Activated CD8-positive, alpha-beta memory T cell treated with anti-CD3 and anti-CD28 coated beads, Interleukin-2, amount 50 U/mL, for 1 hour (primary cell): ENCODE results near the gene PACS1.

Experiments
- DNase-seq: peaks from one replicate; pipeline ENCODE4 v3.0.0-alpha.2; 2020; ENCODE audit errors: extremely low read depth

Gene PACS1

DNA sequence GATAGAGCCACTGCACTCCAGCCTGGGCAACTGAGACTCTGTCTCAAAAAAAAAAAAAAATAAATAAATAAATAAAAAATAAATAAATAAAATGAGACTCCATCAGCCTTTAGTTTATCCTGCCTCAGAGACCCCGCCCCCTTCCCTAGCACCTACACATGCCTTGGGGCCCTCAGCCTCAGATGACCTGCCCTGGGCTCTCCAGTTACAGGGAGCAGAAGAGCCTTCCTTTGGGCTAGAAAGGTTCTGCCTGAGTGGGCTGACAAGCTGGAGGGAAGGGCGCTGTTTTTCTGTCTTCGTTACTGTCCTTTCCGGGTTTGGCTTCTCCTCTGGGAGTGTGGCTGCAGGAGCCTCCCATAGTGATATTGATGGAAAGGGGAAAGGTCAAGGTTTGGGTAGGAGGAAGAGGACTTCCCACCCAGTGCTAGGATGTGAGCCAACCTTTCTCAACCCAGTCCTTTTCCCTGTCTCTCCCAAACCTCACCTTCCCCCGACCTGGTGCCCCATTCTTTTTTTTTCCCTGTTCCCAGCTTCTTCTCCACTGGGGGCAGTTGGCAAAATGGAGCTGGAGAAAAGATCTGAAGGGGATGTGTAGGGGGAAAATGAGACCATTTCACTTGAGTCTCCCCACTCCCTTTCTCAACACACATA, 19.4 kb upstream of the PACS1 start:
- DNase-seq, result no peak

DNA sequence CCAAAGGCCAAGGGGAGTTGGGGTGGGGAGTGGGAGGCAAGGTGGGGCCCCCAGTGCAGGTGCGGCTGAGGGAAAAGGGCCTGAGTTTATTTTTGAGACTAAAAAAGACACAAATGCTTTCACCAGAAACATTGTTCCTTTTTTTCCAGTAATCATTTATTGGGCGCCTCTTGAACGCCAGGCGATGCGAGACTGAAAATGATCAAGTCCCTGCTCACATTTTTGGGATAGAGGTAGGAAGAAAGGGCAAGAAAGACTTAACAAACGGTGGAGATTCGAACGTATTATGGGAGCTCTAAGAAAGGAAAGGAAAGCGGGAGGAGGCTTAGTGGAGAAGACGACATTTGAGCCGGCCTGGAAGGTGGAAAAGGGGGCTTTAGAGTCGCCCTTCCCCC, 18.7 kb upstream of the PACS1 start:
- DNase-seq, result no peak

DNA sequence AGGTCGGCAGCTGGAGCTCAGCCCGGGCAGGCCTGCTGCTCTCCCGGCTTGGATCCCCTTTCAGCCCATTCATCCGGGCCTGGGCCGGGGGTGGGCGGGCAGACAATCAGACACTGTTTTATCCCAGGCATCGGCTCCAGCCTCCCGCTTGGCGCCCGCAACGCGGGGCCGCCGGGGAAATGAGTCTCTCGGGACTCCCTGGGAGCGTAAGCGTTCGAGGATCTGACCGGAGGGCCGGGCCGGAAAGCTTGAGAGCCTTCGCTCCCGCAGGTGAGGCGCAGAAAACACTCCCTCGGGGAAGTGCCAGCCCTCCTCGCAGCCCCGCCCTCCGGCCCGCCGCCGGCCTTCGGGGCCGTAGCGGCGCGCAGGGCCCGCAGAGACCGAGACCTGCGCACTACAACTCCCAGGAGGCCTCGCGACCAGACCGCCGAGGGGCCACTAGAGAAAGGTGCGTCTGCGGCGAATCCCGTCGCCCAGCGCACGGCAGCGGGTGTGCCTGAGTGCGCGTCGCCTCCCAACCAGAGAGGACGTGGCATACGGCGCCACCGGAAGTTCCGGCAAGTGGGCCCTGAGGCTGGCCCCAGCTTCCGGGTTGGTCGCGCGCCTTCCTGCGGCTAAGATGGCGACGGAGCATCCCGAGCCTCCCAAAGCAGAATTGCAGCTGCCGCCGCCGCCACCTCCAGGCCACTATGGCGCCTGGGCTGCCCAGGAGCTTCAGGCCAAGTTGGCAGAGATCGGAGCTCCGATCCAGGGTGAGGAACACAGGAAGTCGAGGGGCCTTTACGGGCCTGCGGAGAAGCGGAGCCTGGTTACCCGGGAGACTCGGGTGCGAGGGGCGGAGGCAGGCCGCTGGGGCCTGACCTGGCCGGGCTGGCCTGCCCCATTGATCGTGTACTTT, 18.1 kb upstream of the PACS1 start, which contains the start of gene SF3B2:
Gene SF3B2, plus strand, starts transcription at position 599 of the 898 bp plus-strand sequence. Its CDS starts 21 bp downstream, at position 620.
- DNase-seq, result peak; percentile 87

DNA sequence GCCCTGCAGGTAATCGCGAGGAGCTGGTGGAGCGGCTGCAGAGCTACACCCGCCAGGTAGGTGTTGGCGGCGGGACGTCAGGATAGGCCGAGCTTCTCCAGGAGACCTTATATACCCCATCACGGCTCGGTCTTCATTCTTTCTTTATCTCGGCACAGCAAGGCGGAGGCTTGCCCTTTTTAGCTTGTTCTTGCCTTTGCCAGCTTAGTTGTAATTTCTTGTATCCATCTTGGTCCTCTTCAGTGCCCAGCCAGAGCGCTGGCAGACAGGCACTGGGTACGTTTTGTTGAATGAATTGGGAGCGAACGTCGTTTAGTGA, 17.4 kb upstream of the PACS1 start:
- DNase-seq, result no peak

DNA sequence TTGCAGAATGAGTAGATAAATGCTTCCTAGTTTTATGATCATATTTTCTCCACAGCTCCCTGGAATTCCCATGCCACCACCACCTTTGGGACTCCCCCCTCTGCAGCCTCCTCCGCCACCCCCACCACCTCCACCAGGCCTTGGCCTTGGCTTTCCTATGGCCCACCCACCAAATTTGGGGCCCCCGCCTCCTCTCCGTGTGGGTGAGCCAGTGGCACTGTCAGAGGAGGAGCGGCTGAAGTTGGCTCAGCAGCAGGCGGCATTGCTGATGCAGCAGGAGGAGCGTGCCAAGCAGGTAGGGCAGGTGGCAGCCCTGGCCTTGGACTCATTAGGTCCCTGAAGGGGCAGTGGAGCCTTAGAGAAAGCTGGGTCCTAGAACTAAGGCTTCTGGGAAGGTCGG, 15.1 kb upstream of the PACS1 start:
- no peak for DNase-seq

DNA sequence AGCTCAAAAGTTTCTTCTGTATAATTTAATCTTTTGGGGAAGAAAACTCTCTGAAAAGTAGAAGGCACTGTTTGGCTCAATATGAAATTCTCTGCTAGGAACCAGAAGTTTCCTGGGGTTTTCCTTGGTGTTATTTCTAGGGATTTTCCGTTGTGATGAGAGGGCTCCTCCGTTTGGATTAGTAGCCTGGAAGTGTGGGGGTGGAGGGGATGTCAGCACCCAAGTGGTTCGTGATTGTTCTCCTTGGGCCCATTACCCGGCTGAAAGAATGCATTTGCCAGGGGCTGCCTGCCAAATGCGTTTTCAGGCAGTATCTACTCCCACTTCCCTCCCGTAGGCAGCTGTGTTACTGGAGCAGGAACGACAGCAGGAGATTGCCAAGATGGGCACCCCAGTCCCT, 13.6 kb upstream of the PACS1 start:
- no peak for DNase-seq

DNA sequence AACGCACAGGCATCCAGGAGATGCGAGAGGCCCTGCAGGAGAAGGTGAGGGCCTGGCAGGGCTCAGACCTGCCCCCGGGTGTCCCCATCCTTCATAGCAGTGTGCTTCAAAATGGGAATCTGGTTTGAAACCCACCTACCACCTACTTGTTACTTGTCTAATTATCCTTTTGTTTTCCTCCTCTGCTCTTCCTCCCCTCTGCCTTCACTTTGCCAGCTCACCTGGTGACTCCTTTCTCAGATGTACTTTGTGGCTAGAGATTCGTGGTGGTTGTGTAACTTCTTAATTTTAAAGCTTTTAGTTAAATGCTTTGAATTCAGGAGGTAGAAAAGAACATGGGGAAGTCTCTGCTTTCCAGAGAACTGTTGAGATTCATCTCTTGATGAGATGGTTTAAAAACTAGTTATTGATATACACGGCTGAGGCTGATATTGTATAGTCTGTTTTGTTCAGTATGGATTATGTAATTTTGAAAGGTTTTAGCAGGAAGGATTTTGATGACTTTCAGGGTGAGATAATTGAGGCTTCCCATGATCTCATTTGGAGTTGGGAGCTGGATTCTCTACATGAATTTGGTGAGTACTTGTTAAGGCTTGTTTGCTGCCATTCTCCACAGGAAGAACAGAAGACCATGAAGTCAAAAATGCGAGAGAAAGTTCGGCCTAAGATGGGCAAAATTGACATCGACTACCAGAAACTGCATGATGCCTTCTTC, 9.9 kb upstream of the PACS1 start:
- no peak for DNase-seq

DNA sequence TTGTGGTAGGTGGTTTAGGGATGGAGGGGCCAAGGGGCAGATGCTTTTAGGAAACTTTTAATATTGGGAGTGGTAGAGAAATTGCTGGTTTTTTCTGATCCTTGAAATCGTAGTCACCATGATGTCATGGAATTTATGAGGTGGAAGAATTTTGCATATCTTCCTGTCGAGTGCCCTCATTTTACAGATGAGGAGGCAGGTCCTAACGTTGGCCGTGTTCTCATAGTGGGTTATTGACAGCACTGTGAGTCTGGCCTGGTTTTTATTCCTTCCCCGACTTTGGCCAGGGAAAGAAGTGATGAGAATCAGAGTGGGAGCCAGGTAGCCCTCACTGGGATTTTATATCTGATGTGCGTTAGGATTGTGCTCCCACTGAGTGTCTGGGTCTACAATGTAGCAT, 8.8 kb upstream of the PACS1 start:
- DNase-seq, result no peak

DNA sequence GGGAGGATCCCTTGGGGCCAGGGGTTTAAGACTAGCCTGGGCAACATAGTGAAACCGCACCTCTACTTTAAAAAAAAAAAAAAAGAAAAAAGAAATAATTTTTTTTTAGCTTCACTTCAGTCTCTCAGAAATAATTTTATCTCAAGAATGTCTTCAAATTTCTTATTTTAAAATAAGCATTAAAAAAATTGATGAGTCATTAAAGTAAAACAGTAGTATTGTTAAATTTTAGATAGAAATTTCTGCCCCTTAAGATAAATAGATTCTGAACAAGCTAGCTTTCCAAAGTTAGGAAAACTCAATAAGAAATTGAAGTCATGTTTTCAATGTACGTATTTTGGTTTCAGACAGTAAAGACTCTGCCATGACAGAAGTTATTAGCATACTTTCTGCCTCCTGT, 7.7 kb upstream of the PACS1 start:
- no peak for DNase-seq

DNA sequence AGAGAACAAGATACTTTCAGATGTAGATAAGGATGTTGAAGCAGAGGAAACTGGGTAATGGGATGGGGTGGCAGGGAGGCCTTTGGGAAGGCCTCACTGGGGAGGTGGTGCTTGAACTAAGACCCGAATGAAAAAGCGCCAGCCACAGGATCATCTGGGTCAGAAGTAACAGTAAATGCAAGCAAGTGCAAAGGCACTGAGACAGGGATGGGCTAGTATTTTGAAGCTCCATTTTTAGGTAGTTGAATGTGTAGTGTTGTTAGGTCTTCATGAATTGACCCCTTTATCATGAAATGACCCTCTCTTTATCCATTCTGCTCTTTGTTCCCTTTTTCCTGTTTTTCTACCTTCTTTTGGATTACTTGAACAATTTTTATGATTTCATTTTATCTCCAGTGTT, 6.2 kb upstream of the PACS1 start:
- no peak for DNase-seq

DNA sequence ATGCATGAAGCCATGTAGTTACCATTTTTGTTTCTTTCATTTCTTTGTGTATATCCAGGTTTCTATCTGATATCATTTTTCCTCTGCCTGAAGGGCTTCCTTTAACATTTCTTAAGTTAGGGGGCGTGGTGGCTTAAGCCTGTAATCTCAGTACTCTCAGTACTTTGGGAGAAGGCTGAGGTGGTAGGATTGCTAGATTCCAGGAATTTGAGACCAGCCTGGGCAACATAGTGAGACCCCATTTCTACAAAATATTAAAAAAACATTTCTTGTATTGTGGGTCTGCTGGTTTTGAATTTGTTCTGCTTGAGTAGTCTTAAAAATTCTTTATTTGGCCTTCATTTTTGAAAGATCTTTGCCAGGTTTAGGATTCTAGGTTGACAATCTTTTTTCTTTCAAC, 5.5 kb upstream of the PACS1 start:
- no peak for DNase-seq

DNA sequence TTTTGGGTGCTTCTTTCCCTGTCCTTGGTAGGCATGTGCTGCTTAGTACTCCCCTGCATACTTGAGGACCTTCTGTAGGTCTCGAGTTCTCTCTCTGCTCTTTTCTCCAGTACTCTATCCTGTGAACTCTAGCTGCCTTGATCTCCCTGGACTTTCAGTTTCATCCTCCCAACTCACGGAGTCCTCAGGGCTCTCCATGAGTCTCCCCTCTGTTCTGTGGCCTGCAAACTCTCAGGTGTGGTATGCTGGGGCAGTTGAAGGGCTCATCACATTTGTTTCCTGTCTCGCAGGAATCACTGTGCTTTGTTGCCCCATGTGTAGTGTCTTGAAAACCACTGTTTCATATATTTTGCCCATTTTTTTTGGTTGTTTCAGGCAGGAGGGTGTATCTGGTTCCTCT, 3.3 kb upstream of the PACS1 start:
- DNase-seq, result no peak

DNA sequence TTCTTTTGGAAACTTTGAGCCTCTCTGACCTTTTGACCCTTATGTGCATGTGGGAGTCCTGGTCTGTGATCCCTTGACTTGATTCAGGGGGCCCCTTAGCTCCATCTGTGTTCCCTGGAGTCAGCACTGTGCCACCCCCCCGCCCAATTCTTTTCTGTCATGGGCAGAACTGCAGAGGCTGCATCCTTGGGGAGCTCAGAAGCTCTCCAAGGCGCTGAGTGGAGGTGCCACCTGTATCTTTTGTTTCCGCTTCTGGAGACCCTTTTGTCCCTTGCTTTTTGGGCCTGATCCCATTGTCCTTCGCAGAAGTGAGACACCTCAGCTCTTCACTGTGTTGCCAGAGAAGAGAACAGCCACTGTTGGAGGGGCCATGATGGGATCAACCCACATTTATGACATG, 2.4 kb upstream of the PACS1 start:
- no peak for DNase-seq

DNA sequence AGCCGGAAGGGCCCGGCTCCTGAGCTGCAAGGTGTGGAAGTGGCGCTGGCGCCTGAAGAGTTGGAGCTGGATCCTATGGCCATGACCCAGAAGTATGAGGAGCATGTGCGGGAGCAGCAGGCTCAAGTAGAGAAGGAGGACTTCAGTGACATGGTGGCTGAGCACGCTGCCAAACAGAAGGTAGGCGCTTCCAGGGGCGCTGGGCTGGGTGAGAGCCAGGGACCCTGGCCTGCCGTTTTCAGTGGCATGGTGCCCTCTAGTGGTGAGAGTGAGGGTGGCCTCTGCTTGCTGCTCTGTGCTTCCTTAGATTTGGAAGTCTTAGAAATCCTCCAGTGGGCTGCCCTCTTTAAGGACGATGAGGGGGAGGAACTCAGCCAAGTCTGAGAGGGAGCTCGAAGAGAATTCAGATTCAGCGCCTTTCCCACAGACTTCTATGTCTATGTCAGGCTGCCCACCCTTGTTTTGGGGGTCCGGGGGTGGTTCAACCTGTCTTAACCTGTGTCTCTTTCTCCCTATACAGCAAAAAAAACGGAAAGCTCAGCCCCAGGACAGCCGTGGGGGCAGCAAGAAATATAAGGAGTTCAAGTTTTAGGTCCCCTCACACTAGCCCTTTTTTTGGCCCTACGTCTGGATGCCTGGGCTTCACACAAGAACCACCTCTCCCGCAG, 1.8 kb upstream of the PACS1 start:
- DNase-seq, result peak; percentile 50

DNA sequence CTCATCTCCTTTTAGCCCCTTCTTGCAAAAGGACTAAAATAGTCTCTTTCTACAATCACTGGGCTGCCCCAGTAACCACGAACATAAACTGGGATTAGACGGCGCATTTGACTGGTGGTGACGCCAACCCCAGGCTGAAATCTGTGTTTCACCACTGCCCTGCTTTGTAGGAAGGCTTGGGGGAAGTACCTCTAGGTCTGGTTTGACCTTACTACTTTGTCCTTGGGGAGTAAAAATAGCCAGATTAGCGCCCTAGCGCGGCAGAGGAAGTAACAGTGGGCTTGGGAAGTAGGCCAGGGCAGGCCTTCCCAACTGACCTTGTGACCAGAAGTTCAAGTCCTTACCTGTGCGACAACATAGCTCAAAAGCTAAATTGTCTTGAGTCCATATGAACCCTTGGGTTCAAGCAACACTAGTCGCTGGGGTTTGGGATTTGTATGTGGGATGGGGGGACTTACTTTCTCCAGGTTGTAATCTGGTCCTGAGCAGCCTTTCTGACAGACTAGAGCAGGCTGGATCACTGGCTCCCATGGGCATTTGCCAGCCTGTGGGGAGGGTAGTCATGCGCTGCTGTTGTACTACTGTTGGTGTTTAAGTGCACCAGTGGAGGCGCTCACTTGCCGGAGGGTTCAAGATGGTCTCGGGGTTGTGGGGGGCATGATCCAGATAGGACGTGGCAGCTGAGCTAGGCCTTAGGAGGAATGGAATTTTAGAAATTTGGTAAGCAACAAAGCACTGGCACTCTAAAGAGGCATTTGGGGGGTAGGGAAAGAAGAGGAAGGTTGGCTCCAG, 953 bp upstream of the PACS1 start:
- DNase-seq, result no peak

DNA sequence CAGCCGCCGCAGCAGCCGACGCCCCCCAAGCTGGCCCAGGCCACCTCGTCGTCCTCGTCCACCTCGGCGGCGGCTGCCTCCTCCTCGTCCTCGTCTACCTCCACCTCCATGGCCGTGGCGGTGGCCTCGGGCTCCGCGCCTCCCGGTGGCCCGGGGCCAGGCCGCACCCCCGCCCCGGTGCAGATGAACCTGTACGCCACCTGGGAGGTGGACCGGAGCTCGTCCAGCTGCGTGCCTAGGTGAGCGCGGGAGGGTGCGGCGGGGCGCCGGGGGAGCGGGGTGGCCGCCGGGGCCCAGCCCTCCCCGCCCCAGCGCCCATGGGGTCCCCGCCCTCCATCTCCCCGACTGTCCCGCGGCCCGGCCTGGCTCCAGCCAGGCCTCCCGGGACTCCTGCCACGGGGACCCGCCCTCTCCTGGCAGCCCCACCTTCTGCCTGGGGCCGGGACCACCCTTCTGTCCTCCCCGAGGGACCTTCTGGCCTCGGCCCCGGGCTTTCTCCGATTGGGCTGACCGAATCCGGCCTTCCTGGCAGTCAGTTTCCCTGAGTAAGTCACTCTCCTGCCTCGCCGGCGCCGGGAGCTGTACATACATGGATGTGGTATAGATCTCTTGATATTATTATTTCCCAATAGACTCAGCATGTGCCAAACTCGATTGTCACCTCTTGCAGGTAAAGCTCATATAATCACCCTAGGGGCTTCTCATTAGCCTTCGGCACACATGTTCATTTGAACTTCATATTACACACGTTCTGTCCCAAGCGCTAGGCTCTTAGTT, 720 bp downstream of the PACS1 start:
- no peak for DNase-seq

DNA sequence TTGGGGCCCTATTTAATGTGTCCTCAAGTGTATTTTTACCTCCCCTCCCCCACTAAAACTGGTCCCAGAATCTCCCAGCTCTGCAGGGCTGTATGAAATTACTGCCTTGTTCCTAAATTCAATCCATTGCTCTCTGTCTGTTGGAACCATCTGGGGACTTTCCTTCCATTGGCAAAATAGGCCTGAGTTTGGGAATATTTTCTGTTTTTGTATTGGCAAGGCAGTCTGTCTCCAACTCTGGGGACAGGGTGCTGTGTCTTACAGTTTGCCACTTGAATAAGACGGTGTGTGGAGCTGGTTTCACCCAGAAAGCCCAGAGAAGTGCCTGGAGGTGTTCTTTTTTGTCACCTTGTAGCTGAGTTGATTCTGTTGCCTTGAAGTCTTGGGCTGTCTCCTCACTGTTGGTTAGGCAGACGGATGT, 1.3 kb downstream of the PACS1 start:
- DNase-seq, result no peak

DNA sequence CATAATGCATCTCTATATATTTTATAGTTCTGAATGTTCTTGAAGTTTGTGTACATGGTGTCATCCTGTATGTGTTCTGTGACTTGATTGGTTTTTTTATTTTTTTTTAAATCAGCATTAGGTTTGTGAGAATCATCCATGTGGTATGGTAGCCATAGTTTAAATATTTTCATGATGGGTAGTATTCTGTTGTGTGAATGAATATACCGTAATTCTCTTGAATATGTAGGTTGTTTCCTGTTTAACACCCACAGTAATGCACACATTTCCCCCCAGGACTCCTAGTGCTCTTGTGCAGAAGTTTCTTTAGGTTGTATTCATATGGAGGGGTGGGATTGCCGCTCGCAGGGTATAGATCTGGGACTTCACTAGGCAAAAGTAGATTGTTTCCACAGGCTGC, 2.0 kb downstream of the PACS1 start:
- no peak for DNase-seq

DNA sequence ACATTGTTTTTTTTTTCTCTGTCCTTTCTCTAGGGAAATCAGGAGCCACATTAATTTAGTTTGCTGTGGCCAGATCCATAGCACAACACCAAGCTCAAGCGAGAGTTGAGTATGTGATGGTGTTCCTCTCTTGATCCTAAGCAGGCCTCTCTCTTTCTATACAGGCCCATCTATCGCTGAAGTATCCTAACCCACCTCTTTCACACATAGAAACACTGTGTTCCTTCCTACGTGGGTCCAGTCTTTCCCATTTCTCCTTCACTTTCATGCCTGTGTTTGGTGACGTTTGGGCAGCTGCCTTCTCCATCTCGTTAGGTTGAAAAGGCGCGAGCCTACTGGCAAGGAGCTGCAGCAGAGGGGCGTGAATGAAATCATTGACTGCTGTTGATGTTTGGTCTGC, 2.4 kb downstream of the PACS1 start:
- no peak for DNase-seq

DNA sequence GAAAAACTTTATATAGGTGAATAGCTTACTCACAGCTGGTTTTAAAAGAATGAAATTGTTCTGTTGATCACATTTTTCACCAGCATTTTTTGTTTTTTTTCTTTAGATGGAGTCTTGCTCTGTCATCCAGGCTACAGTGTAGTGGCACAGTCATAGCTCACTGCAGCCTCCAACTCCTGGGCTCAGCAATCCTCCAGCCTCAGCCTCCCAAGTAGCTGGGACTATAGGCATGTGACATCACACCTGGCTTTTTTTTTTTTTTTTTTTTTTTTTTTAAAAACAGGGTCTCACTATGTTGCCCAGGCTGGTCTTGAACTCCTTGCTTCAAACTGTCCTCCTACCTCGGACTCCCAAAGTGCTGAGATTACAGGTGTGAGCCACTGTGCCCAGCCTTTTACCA, 3.6 kb downstream of the PACS1 start:
- no peak for DNase-seq

DNA sequence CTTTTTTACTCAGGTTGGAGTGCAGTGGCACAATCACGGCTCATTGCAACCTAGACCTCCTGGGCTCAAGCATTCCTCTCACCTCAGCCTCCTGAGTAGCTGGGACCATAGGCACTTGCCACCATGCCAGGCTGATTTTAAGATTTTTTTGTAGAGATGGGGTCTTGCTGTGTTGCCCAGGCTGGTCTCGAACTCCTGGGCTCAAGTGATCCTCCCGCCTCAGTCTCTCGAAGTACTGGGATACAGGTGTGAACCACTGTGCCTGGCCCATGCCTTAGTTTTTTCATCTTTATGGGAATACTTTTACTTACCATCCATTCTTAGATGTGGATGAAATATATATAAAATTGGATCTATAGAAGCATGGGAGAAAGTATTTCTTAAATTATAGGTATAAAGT, 5.2 kb downstream of the PACS1 start:
- DNase-seq, result no peak
